ENCODE data around the gene UIMC1. TPM values are rescaled to one million over a fixed set of nuclear protein-coding genes. Genes with fewer than 3 reads are reported as not detected.

The UIMC1 gene
- total RNA-seq, 2 donors from 2014 or later = 46.6 to 50.8 TPM

DNA sequence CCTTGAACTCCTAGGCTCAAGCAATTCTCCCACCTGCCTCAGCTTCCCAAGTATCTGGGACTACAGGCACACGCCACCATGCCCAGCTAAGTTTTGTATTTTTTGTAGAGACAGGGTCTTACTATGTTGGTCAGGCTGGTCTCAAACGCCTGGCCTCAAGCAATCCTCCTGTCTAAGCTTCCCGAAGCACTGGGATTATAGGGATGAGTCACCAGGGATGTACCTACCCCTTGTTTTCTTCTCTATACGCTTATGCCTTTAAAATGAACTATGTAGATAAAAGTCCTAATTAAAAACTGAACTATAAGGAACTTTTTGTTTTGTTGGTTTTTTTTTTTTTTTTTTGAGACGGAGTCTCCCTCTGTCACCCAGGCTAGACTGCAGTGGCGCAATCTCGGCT is 25.8 kb downstream of the UIMC1 start:
- Mint-ChIP-seq H3K27ac (no peak overlapping the region), H3K27me3 (ENCODE audit: insufficient read depth) (no peaks in the 10 kb centered on the region), H3K9me3 (peaks cover 37% of the 10 kb centered on the region), H3K36me3 (ENCODE audit: low read depth) (peaks cover 66% of the 10 kb centered on the region), H3K4me1 (no peaks in the 10 kb centered on the region), H3K4me3 (no peak overlapping the region)
- H3K27ac ChIP-seq (ENCODE audit: low read depth, low read length) = no peak overlapping the region
- DNase-seq = no peak
- H3K27me3 ChIP-seq (ENCODE audit: control insufficient read depth, insufficient read depth, low read length, poor library complexity, severe bottlenecking) = no peaks in the 10 kb centered on the region
- no peaks in the 10 kb centered on the region for H3K4me1 ChIP-seq (ENCODE audit: control insufficient read depth, insufficient read depth, low read length)
- no peak overlapping the region for H3K9ac ChIP-seq (ENCODE audit: extremely low read depth, low read length, poor library complexity, severe bottlenecking)
- 90 to 97% methylated on average over 5 to 6 of the region's 7 CpGs for WGBS, 2 experiments (ENCODE audit: insufficient coverage in 1 of 2, insufficient read length in 1 of 2)
- H3K4me3 ChIP-seq (ENCODE audit: low read length) = no peak overlapping the region
- peaks cover 61% of the 10 kb centered on the region for H3K36me3 ChIP-seq (ENCODE audit: control insufficient read depth, insufficient read depth, low read length)
- no peak for TF ChIP-seq CTCF (conservative IDR thresholded peaks at IDR 0.05)
- H3K9me3 ChIP-seq (ENCODE audit: control insufficient read depth, low read length) = peaks cover 59% of the 10 kb centered on the region

- Histone ChIP-seq H3K27me3 (ENCODE audit: control insufficient read depth, insufficient read depth, low read length, poor library complexity, severe bottlenecking) (no peaks in the 10 kb centered on the region), H3K36me3 (ENCODE audit: control insufficient read depth, insufficient read depth, low read length) (peaks cover 67% of the 10 kb centered on the region), H3K9me3 (ENCODE audit: control insufficient read depth, low read length) (peaks cover 47% of the 10 kb centered on the region), H3K4me3 (ENCODE audit: low read length) (no peak overlapping the region), H3K27ac (ENCODE audit: low read depth, low read length) (no peak overlapping the region), H3K9ac (ENCODE audit: extremely low read depth, low read length, poor library complexity, severe bottlenecking) (no peak overlapping the region), H3K4me1 (ENCODE audit: control insufficient read depth, insufficient read depth, low read length) (no peaks in the 10 kb centered on the region)
- Mint-ChIP-seq H3K4me1 (no peaks in the 10 kb centered on the region), H3K4me3 (no peak overlapping the region), H3K27me3 (ENCODE audit: insufficient read depth) (no peaks in the 10 kb centered on the region), H3K9me3 (peaks cover 26% of the 10 kb centered on the region), H3K27ac (no peak overlapping the region), H3K36me3 (ENCODE audit: low read depth) (peaks cover 66% of the 10 kb centered on the region)
- no peak for DNase-seq
- no peak for TF ChIP-seq CTCF (conservative IDR thresholded peaks at IDR 0.05)
- WGBS, 2 experiments (ENCODE audit: insufficient coverage in 1 of 2, insufficient read length in 1 of 2) = 96 to 100% methylated on average over 3 of the region's 3 CpGs
Observed at GRCh38 chr5:176979669-176980068, 26.9 kb downstream of the UIMC1 start.

DNA sequence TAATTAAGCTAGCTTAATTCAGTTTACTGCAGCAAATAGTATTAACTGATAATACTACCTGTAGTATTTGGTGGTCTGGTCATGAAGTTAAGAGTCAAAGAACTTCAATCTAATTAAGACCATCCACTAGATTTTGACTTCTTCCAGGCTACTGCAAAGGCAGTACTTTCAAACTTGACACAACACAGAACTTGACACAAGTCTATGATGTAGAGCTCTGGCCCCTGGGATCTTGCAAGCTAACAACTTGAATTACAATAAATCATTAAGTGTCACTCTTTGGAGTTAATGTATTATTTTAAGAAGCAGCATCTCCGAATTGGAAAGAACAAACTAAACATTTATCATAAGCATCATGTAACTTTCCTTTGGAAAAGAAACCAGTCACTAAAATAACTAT is 40.9 kb downstream of the UIMC1 start:
- Histone ChIP-seq H3K9ac (ENCODE audit: extremely low read depth, low read length, poor library complexity, severe bottlenecking) (no peak overlapping the region), H3K4me3 (ENCODE audit: low read length) (no peak overlapping the region), H3K36me3 (ENCODE audit: control insufficient read depth, insufficient read depth, low read length) (peaks cover 57% of the 10 kb centered on the region), H3K27me3 (ENCODE audit: control insufficient read depth, insufficient read depth, low read length, poor library complexity, severe bottlenecking) (no peaks in the 10 kb centered on the region), H3K4me1 (ENCODE audit: control insufficient read depth, insufficient read depth, low read length) (no peaks in the 10 kb centered on the region), H3K27ac (ENCODE audit: low read depth, low read length) (no peak overlapping the region), H3K9me3 (ENCODE audit: control insufficient read depth, low read length) (no peaks in the 10 kb centered on the region)
- no peak overlapping the region for H3K27ac Mint-ChIP-seq
- DNase-seq = no peak
- no peaks in the 10 kb centered on the region for H3K27me3 Mint-ChIP-seq (ENCODE audit: insufficient read depth)
- H3K36me3 Mint-ChIP-seq (ENCODE audit: low read depth) = peaks cover 58% of the 10 kb centered on the region
- no peaks in the 10 kb centered on the region for H3K4me1 Mint-ChIP-seq
- H3K4me3 Mint-ChIP-seq = no peak overlapping the region
- H3K9me3 Mint-ChIP-seq = no peaks in the 10 kb centered on the region
- WGBS, 2 experiments (ENCODE audit: insufficient coverage in 1 of 2, insufficient read length in 1 of 2) = 100% methylated on average over 1 of the region's 1 CpG; no CpG with 5 or more reads in 1 of the 2 experiments
- no peak for TF ChIP-seq CTCF (conservative IDR thresholded peaks at IDR 0.05)
